Activated T-helper 2 cell treated with anti-CD3 and anti-CD28 coated beads, Interferon-gamma antibody, Interleukin-2, Interleukin-4, amounts not matched to agents 10 μg/mL and 5 μg/mL and 100 μg/mL, durations not matched to agents 14 hours and 24 hours and 36 hours (primary cell): ENCODE data around the gene RHBDF1. TPM values are rescaled to one million over a fixed set of nuclear protein-coding genes. Genes with fewer than 3 reads are reported as not detected.
"Not testable (repeated sequence)": the region's sequence is repeated elsewhere in the genome, so short reads cannot be mapped to it uniquely, and the experiment has no call there.

ENCODE experiments used
- DNase-seq: peaks from one replicate; pipeline ENCODE4 v3.0.0; 2021; ENCODE audit warnings: low spot score
- H3K27ac Mint-ChIP-seq: one replicate; pipeline ENCODE4 v1.8.0; 2021; ENCODE audit warnings: mixed read lengths
- H3K27me3 Mint-ChIP-seq: one replicate; pipeline ENCODE4 v1.8.0; 2021; ENCODE audit warnings: low read depth, mixed read lengths
- H3K36me3 Mint-ChIP-seq: one replicate; pipeline ENCODE4 v1.8.0; 2021; ENCODE audit warnings: low read depth, mixed read lengths
- H3K4me1 Mint-ChIP-seq: one replicate; pipeline ENCODE4 v1.8.0; 2021; ENCODE audit warnings: low read depth, mixed read lengths
- H3K4me3 Mint-ChIP-seq: one replicate; pipeline ENCODE4 v1.8.0; 2021; ENCODE audit warnings: low read depth, mild to moderate bottlenecking, moderate library complexity, mixed read lengths
- H3K9me3 Mint-ChIP-seq: one replicate; pipeline ENCODE4 v1.8.0; 2021; ENCODE audit warnings: mixed read lengths
- intact Hi-C: fragments of 100-400 bp; cut with micrococcal nuclease; formaldehyde crosslinking; loops from one replicate; pipeline ENCODE4 v1.15.1; 2023
- total RNA-seq: library from RNA; stranded (reverse); gene quantifications from 2 replicates; pipeline ENCODE4 v1.2.3, GENCODE V29; 2022

The RHBDF1 gene
- total RNA-seq, 1 donor from 2014 or later, result 1.6 TPM

GRCh38 chr16:42069-42457, 30.4 kb downstream of the RHBDF1 start:
- H3K36me3 Mint-ChIP-seq, result peaks cover 63% of the 10 kb centered on the region
- H3K4me1 Mint-ChIP-seq, result peaks cover 27% of the 10 kb centered on the region
- H3K27ac Mint-ChIP-seq, result no peak overlapping the region

DNA sequence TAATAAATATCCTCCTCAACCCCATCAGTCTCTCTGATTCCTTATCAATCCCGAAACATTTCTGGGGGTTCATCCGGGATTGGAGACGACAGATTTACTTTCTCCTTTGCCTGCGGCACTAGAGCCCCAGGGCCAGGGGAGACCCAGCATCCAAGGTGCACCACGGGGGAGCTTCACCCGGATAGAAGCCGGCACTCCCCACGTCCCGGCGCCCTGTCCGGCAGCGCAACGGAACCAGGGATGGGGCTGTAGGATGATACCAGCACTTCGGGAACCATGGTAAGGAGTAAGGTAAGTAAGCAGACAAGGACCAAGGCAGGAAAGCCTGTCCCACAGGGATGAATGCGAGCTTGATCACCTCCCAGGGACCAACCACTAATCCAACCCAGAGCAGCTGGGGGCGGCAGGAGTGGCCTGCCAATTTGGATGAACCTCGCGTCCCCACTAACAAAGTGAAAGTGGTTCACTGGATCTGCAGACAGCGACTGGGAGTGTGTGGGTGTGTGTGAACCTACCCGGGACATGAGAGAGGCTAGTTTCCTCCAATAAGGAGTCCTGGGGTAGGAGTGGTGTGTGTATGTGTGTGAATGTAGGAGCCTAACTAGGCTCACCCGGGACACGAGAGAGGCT, 30.9 kb downstream of the RHBDF1 start:
- intact Hi-C loops, result no loop called here
- Mint-ChIP-seq H3K9me3 (no peaks in the 10 kb centered on the region), H3K27me3 (no peaks in the 10 kb centered on the region), H3K4me3 (no peak overlapping the region), H3K4me1 (peaks cover 26% of the 10 kb centered on the region), H3K36me3 (peaks cover 62% of the 10 kb centered on the region), H3K27ac (no peak overlapping the region)
- DNase-seq, result no peak

More at GRCh38 chr16:42069-42457, 30.4 kb downstream of the RHBDF1 start:
- no peaks in the 10 kb centered on the region for H3K27me3 Mint-ChIP-seq
- no peak for DNase-seq
- intact Hi-C loops, result no loop called here
- no peak overlapping the region for H3K4me3 Mint-ChIP-seq
- no peaks in the 10 kb centered on the region for H3K9me3 Mint-ChIP-seq

DNA sequence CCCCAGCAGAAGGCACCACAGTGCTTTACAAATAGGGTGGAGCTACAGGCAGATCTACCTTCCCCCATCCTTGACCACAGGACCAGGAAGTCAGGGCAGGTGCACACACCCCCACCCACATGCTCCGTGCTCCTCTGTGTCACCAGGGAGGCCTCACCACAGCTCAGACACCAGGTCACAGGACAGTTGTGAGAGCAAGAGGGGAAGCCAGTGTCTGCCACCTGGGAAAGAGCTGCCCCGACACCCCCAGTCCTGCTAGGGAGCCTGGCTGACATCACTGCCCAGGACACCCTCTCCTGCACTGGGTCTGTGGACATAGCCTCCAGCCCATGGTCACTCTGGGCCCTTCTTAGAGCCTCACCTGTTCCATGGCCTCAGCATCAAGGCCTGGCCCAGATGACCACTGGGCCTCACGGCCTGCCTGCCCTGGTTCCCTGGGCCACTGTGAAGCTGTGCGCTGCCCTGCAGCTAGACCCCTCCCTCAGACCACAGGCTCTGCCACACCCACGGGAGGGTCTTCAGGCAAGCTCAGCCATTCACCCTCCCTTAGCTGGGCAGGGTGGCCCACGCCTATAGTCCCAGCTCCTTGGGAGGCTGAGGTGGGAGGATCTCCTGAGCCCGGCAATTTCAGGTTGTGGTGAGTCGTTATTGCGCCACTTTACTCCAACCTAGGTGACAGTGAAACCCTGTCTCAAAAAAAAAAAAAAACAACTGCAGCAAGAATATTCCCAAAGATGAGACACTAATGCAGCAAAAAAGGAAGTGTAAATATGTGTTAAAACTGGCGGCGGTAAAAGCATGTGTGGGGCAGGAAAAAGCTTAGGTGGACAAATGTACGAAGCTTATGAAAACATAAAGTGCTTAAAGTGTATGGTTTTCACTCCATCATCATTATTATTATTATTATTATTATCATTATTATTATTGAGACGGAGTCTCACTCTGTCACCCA, 33.2 kb downstream of the RHBDF1 start:
- H3K27ac Mint-ChIP-seq, result no peak overlapping the region
- intact Hi-C loops, result no loop called here
- H3K9me3 Mint-ChIP-seq, result no peaks in the 10 kb centered on the region
- peaks cover 48% of the 10 kb centered on the region for H3K36me3 Mint-ChIP-seq
- H3K4me3 Mint-ChIP-seq, result no peak overlapping the region
- peak; percentile 49 for DNase-seq
- peaks cover 26% of the 10 kb centered on the region for H3K4me1 Mint-ChIP-seq
- H3K27me3 Mint-ChIP-seq, result no peaks in the 10 kb centered on the region

- H3K27ac Mint-ChIP-seq, H3K4me3 Mint-ChIP-seq, DNase-seq, intact Hi-C loops, H3K9me3 Mint-ChIP-seq, H3K27me3 Mint-ChIP-seq: not testable (repeated sequence)
- Mint-ChIP-seq H3K4me1 (peaks cover 24% of the 10 kb centered on the region), H3K36me3 (peaks cover 42% of the 10 kb centered on the region)
Observed at GRCh38 chr16:38206-38605, 34.2 kb downstream of the RHBDF1 start.

DNA sequence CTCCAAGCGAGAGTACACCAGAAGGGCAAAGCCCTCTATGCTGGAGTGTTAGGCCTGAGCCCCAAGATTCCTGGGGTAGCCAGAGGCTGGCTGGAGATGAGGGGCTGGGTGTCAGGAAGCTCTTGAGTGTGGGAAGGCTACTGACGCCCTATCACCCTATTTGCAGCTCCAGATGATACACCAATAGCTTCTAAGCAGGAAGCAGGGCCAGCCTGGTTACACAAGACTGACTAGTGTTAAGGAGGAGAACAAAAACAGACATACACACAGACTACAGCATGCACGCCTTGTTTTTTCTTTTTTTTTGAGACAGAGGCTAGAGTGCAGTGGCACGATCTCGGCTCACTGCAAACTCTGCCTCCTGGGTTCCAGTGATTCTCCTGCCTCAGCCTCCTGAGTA, 34.9 kb downstream of the RHBDF1 start:
- H3K9me3 Mint-ChIP-seq, result no peaks in the 10 kb centered on the region
- H3K36me3 Mint-ChIP-seq, result peaks cover 36% of the 10 kb centered on the region
- no peaks in the 10 kb centered on the region for H3K27me3 Mint-ChIP-seq
- H3K27ac Mint-ChIP-seq, result no peak overlapping the region
- DNase-seq, result no peak
- peaks cover 19% of the 10 kb centered on the region for H3K4me1 Mint-ChIP-seq
- intact Hi-C loops, result no loop called here
- H3K4me3 Mint-ChIP-seq, result no peak overlapping the region

DNA sequence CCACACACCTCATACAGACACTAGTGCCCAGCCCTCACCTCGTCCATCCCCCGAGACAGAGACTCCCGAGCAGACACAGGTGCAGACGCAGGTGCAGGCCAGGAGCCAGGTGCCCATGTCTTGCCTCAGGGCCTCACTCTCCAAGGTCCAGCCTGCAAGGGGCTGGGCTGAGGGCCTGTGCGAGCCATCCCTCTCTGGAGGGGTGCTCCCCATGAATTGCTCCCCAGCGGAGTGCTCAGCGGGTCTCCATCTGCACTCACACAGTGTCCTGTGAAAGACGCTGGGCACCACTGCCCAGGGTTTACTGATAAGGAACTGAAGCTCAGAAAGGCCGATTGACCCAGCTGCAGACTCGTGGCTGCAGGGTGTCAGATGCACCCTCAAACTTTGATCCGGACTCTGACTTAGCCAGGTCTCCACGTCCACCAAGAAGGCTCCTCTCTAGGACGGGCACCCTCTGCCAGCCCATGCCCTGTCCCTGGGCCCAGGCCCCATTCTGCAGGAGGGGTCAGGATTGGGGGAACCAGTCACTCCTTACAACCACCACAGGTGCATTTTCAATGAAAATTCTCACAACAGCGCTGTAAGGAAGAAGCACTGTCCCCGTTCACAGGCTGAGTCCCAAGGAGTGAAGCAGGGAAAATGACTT, 36.0 kb downstream of the RHBDF1 start:
- H3K27ac Mint-ChIP-seq, result no peak overlapping the region
- intact Hi-C loops, result no loop called here
- H3K36me3 Mint-ChIP-seq, result peaks cover 25% of the 10 kb centered on the region
- H3K4me3 Mint-ChIP-seq, result no peak overlapping the region
- no peaks in the 10 kb centered on the region for H3K27me3 Mint-ChIP-seq
- H3K9me3 Mint-ChIP-seq, result no peaks in the 10 kb centered on the region
- H3K4me1 Mint-ChIP-seq, result peaks cover 11% of the 10 kb centered on the region
- no peak for DNase-seq

- no peaks in the 10 kb centered on the region for H3K27me3 Mint-ChIP-seq
- no peak overlapping the region for H3K27ac Mint-ChIP-seq
- no peak overlapping the region for H3K4me3 Mint-ChIP-seq
- peaks cover 11% of the 10 kb centered on the region for H3K4me1 Mint-ChIP-seq
- intact Hi-C loops, result no loop called here
- H3K9me3 Mint-ChIP-seq, result no peaks in the 10 kb centered on the region
- DNase-seq, result no peak
- H3K36me3 Mint-ChIP-seq, result peaks cover 19% of the 10 kb centered on the region
Observed at GRCh38 chr16:35678-36305, 36.6 kb downstream of the RHBDF1 start.

DNA sequence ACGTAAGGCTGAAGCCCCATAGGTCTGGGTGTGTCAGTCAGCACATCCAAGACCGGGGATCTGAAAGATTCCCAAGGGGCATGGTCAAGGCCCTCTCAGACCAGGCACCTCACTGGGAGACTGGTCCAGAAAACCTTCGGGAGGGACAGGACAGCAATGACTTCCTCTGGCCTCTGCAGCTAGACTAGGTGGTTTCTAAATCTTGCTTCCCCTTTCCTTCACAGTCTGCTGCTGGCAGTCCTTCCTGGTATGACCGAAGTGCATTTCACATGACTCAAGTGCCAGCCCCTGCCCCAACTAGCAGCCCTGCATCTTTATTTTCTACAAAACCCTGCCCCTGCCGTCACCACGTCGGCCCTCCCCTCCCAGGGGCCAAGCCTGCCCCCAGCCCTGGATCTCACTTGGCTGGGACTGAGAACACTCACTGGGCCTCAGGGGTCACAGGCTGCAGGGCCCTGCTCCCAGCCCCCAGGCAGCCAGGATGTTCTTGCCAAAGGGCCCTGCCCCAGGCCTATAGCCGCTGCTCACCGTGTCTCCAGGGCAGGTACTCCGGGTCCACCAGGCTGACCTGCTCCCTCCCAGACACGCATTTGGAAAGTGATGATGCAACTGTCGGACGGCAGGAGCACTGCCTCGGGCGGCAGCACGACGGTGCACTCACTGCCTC, 37.3 kb downstream of the RHBDF1 start:
- intact Hi-C loops, result no loop called here
- Mint-ChIP-seq H3K9me3 (no peaks in the 10 kb centered on the region), H3K36me3 (peaks cover 19% of the 10 kb centered on the region), H3K27me3 (no peaks in the 10 kb centered on the region), H3K4me3 (no peak overlapping the region), H3K27ac (no peak overlapping the region), H3K4me1 (peaks cover 11% of the 10 kb centered on the region)
- DNase-seq, result no peak

DNA sequence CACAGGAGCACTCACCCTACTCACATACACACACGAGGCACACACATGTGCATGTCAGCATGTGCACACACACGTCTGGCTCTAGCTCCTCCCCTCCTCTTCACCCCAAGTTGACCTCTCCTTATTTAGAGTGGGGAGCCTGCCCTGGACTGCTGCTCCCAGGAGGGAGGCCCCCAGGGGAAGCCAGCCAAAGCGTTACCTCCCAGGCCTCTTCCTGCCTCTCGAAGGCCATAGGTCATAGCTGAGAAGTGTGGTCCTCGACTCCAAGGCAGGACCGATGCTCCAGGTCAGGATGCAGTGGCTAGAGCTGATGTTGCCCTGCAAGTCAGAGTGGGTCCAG, 37.8 kb downstream of the RHBDF1 start:
- Mint-ChIP-seq H3K4me3 (no peak overlapping the region), H3K9me3 (no peaks in the 10 kb centered on the region), H3K36me3 (peaks cover 19% of the 10 kb centered on the region), H3K4me1 (peaks cover 11% of the 10 kb centered on the region), H3K27me3 (no peaks in the 10 kb centered on the region), H3K27ac (no peak overlapping the region)
- intact Hi-C loops, result no loop called here
- DNase-seq, result no peak

GRCh38 chr16:33877-34647, 38.4 kb downstream of the RHBDF1 start:
- no peak overlapping the region for H3K27ac Mint-ChIP-seq
- H3K4me1 Mint-ChIP-seq, result peaks cover 6% of the 10 kb centered on the region
- H3K4me3 Mint-ChIP-seq, result no peak overlapping the region
- no peaks in the 10 kb centered on the region for H3K9me3 Mint-ChIP-seq
- intact Hi-C loops, result no loop called here
- H3K27me3 Mint-ChIP-seq, result no peaks in the 10 kb centered on the region
- H3K36me3 Mint-ChIP-seq, result peaks cover 15% of the 10 kb centered on the region
- DNase-seq, result no peak

- H3K4me1 Mint-ChIP-seq, H3K27me3 Mint-ChIP-seq, DNase-seq, H3K9me3 Mint-ChIP-seq, H3K27ac Mint-ChIP-seq, H3K4me3 Mint-ChIP-seq, intact Hi-C loops: not testable (repeated sequence)
- peaks cover 15% of the 10 kb centered on the region for H3K36me3 Mint-ChIP-seq
Observed at GRCh38 chr16:33154-33876, 39.1 kb downstream of the RHBDF1 start.
